ENCODE data around the gene TBC1D17.
A peak's percentile ranks its signal among the peaks of the same experiment; 100 is the strongest.

Gene TBC1D17

GRCh38 chr19:49849433-49850220, 27.9 kb upstream of the TBC1D17 start:
- DNase-seq = no peak

- DNase-seq = no peak
These were observed 27.3 kb upstream of the TBC1D17 start for GRCh38 chr19:49850221-49850486.

DNA sequence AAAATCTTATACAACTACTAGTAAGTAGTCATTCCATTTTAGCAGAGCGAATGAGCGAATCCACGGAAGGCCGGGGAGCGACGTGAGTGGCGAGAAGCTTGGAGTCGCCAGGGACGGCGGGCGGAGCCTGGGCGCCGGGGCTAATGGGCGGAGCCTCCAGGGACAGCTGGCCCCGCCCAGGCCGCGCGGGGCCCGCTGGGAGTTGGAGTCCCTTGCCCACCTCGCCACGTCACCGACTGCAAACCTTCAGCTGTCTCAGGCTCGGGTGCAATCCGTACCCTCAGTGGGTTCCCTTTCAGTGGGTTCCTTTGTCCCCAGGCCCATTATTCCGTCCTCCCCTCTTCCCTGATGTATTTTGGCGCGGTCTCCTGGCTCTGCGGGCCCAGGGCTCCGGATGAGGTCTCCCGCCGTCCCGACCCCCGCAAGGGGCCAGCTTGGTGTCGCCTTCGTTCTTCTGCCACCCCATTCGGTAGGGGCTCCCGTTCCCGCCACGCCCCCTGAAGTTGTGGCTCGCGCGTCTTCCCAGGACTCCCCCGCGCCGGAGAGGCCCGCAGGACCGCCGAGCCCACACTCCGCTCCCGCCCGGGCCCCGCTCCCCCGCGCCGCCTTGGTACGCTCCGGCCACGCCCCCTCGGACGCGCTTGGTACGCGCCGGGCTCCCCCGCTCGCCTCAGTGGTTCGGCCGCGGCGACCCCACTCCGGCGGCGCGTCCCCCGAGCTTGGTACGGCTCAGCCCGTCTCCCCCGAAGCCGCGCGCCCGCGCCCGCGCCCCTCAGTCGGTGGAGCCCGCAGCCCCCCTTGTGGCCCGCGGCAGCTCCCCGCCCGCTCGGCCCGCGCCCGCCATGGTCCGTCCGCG, 26.8 kb upstream of the TBC1D17 start, which contains the start of gene PTOV1:
TSS of gene PTOV1 (plus strand) at position 673 of the 856 bp plus-strand sequence.
- DNase-seq = peak; percentile 94

- DNase-seq = no peak
These were observed 25.8 kb upstream of the TBC1D17 start for GRCh38 chr19:49851456-49852259.

DNA sequence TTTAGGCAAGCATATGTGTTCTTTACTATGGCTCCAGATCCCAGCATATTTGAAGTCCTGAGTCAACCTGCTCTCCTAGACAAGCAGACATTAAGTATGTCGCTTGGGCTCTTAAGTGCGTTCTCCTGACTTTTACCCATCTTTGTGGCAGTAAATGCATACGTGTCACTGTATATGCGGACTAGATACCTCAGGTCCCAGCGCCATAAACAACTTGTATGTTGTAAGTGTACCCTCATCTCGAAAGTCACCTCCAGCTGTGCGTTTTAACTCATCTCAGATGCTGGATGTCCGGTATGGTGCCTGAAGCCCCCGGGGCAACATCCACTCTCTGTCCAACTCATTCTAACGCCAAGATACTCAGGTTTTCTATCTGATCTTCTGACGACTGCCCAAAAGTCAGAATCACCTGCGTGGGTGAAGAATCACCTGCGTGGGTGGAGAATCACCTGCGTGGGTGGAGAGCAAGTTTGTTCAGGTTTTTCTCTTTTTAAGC, 24.8 kb upstream of the TBC1D17 start:
- no peak for DNase-seq

DNA sequence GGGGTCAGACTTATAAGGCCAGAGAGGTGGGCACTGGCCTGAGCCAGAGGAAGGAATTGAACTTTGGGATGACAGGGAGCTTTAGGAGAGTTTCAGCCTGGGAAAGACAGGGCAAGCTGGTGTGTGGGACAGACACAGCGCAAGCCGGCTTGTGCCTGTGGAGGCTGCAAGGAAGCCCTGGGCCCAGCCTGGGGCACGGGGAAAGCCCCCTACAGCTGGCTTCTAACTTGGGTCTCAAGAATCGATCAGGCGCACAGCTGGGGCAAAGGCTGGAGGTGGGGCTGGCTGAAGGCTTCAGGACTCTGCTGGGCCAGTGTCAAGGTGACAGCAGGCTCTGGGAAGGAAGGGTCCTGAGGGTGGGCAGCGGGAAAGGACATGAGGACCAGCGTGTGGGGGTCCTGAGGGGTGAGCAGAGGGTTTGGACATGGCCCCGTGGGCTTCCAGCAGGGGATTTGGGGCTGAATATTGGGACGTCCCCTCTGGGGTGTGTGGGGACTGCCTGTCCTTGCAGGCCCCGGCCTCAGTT, 23.6 kb upstream of the TBC1D17 start:
- no peak for DNase-seq

DNA sequence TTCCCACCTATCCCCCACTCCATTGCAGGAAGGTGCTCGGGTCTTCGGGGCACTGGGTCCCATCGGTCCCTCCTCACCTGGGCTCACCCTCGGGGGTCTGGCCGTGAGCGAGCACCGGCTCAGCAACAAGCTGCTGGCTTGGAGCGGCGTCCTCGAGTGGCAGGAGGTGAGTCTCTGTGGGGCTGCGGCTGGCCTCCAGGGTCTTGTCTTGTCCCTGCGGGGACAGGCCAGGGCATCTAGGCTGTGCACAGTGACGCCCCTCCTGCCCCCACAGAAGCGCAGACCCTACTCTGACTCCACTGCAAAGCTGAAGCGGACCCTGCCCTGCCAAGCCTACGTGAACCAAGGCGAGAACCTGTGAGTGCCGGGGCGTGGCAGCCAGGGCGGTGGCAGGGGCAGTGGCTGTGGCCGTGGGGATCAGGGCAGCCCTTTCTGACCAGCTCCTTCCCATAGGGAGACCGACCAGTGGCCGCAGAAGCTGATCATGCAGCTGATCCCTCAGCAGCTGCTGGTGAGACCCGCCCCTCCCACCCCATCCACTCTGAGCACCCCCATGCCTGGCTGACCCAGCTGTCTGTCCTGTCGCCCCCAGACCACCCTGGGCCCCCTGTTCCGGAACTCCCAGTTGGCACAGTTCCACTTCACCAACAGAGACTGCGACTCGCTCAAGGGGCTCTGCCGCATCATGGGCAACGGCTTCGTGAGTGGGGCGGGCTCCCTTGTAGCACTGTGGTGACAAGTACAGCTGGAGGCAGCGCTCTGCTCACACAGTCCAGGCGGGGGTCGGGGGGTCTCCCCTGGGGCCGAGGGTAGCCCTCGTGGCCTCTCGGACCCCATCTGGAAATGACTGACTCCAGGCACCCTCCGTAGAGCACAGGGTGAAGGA, 22.9 kb upstream of the TBC1D17 start:
- DNase-seq = no peak

DNA sequence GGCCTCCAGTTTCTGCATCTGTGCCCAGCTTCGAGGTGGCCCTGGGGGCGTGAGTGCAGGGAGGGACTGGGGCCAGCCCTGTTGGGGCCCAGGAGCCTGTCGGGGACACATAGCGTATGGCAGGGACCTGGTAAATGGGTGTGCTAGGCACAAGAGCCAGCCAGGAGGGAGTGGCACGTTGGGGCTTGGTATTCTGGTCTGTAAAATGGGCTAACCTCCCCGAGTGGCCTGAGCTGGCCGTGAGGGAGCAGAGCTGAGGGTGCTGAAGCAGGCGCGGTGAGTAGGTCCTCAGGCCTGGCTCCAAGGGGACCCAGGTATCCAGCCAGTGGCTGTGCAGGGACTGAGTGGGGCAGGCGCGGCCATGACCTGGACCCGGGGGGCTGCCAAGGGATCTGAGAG, 22.2 kb upstream of the TBC1D17 start:
- no peak for DNase-seq

DNA sequence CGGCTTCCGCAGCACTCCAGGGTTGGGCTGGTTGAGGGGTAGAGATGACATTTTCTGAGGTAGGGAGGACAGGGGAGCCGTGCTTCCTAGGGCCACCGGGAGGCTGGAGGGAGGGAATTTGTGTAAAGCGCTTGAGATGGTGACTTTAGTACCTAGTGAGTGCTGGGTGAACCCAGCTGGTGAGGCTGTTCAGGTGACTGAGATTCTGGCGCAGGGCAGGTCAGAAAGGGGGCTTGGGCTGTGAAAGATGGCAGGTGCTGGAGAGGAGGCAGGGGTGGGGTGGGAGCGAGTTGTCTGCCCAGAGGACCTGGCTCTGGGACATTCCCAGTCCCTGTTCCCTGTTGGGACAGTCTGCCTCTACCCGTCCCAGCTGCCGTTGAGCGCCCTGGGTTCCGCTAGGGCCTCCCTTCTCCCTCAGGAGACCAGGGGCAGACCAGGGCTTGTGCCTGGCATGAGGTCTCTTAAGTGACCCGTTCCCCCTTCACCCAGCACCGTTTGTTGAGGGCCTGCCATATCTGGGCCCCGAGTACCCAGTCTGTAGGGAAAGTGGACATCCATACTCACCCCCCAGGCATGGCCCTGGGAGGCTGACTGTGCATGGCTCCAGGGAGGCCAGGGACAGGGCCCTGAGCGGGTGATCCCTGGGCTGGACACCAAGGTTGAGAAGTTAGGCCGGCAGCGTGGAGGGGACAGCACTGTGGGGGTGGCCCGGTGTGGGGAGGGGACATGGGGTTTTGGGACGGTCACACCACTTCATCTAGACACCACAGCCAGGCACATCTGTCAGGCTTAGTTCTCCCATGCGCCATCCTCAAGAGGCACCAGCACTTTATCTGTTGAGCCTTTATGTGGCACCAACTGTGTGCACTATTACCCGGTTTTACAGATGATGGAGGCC, 21.6 kb upstream of the TBC1D17 start:
- no peak for DNase-seq

DNA sequence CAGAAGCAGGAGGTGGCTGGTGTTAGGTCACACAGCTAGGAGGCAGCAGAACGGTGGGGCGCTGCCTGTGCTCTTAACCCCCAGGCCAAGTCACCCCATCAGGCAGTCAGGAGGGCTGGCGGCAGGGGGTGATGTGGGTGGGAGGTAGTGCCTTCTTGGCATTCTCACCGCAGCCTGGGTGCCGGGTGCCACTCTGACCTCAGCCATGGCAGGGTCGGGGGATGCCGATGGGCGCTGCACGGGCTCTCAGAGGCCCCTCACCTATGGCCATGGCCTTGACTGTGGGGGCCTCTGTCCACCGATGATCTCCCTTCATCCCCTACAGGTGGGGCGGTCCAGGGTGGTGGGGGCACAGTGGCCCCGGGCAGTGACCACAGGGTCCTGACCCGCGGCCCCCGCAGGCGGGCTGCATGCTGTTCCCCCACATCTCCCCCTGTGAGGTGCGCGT, 20.9 kb upstream of the TBC1D17 start:
- no peak for DNase-seq

DNA sequence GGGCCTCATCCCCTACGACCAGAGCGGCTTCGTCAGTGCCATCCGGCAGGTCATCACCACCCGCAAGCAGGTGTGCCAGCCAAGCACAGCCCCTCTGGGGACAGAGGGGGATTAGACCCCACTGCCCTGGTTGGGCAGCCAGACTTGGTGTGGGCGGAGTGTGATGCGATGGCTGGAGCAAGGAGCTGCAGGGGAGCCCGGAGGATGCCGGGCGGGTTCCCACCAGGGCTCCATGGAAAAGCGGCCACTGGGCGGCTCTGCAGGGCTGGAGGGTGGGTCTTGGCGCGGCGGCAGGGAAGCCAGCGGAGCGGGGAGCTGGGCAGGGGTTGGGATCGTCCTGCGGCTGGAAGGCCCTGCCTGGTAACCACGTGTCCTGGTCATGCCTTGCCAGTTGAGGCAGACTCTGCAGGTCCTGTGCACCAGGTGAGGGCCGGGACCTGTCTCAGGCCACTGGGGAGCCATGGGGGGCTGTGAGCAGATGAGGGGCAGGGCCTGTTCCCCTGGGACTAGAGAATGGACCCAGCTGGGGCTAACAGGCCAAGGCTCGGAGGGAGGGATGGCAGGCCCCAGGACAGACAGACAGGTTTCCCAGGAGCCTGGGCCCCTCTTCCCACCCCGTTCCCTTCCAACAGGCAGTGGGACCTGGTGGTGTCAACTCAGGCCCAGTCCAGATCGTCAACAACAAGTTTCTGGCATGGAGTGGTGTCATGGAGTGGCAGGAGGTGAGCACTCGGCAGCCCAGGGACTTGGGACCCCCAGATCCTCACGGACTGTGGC, 20.3 kb upstream of the TBC1D17 start:
- DNase-seq = no peak

- DNase-seq = no peak
These were observed 19.7 kb upstream of the TBC1D17 start for GRCh38 chr19:49857838-49858087.

DNA sequence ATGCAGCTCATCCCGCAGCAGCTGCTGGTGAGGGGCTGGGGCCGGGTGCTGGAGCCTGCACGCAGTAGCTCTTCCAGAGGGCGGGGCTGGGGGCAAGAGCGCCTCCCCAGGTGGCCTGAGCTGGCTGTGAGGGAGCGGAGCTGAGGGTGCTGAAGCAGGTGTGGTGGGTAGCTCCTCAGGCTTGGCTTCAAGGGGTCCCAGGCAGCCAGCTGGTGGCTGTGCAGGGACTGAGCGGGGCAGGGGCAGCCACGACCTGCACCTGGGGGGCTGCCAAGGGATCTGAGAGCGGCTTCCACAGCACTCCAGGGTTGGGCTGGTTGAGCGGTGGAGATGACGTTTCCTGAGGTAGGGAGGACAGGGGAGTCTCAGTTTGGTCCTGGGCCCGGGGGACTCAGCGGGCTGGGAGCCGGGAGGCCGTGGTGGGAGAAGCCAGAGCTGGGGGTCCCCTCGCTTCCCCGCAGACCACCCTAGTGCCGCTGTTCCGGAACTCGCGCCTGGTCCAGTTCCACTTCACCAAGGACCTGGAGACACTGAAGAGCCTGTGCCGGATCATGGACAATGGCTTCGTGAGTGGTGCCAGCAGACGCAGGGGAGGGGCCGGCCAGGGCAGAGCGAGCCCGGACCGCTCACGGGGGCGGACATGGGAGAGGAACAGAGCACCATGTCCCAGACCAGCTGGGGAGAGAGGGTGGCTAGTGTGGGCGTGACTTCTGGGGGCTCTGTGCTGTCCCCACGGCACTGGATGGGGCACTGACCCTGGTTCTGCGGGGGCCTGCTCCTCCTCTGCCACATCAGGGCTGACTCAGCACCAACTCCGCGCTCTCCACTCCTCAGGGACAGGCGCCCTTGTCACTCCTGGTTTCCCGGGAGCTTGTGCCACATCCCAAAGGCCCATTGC, 19.2 kb upstream of the TBC1D17 start:
- no peak for DNase-seq

GRCh38 chr19:49859682-49860335, 17.7 kb upstream of the TBC1D17 start:
- DNase-seq = no peak

DNA sequence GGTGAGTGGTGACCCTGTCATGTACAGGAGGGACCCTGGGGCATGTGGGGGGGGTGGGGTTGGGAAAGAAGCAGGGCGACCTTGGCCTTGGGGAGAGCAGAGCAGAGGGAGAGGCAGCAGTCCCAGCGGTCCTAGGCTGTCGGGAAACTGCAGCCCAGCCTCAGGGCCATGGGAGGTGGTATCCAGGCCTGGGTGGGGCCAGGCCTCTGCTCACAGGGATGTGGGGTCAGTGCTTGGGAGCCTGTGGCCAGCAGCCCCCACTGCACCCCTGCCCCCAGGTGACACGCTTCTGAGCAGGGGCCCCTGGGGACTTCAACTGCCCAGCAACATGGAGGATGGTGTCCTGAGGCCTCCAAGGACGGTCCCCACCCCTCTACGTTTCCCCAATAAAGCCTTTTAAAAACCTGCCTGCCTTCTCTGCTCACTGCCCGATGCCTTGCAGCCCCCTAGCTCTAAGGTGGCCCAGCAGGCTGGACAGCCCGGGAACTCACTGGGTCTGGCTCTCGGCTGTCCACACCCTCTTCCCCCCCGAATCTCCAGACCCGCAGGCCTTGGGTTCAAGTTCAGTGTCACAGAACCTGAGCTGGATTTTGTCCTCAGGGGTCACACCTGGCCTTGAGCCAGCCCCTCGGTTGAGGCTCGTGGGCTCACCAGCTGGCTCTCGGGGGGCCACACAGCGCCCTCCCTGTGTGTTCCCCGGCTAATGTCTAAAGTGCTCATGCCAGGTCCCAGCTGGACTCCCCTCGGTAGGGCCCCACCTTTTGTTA, 17.0 kb upstream of the TBC1D17 start:
- DNase-seq = no peak

DNA sequence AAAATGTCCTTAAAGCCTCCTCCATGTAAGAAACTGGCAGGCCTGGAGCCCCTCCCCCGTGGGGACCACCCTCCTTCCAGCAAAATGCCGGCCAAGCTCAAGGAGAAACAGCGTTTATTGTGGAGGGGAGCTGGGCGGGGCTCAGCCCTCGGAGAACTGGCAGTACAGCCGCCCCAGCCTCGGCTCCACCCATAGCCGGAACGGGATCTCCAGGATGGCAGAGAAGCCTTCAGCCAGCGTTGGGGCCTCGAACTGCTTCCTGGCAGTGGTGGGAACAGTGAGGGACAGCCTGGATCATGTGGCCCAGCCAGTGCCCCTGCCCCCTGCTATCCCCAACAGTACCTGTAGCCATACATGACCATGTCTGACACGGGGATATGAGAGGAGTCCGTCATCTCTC, 16.4 kb upstream of the TBC1D17 start:
- no peak for DNase-seq

- no peak for DNase-seq
These were observed 15.7 kb upstream of the TBC1D17 start for GRCh38 chr19:49861541-49862378.

Measured in NCI-H524 (cell line).